Effector memory CD8-positive, alpha-beta T cell (primary cell): ENCODE data around the gene CITED4.

Experiments
- ATAC-seq: fragments of 150-1000 bp; cut with Tn5 transposase; replicated peaks from 2 replicates; pipeline ENCODE4 v1.10.0; 2021; ENCODE audit warnings: mild to moderate bottlenecking, moderate library complexity
- DNase-seq, 3 experiments: peaks; one replicate each; pipeline ENCODE4 v3.0.0; 2021
- H3K27ac Mint-ChIP-seq, 2 donors: one replicate each; pipeline ENCODE4 v1.8.0; 2022; ENCODE audit warnings: mild to moderate bottlenecking in 2 of 2, mixed read lengths in 2 of 2, moderate library complexity in 2 of 2
- H3K27me3 Mint-ChIP-seq, 2 donors: one replicate each; pipeline ENCODE4 v1.8.0; 2022; ENCODE audit warnings: mixed read lengths in 2 of 2
- H3K36me3 Mint-ChIP-seq: one replicate; pipeline ENCODE4 v1.8.0; 2022; ENCODE audit warnings: mild to moderate bottlenecking, moderate library complexity, mixed read lengths; ENCODE audit not compliant: insufficient read depth
- H3K4me1 Mint-ChIP-seq, 2 donors: one replicate each; pipeline ENCODE4 v1.8.0; 2022; ENCODE audit warnings: low read depth in 2 of 2, mixed read lengths in 2 of 2
- H3K4me3 Mint-ChIP-seq, 2 donors: one replicate each; pipeline ENCODE4 v1.8.0; 2022; ENCODE audit warnings: mild to moderate bottlenecking in 2 of 2, mixed read lengths in 2 of 2, moderate library complexity in 2 of 2
- H3K9me3 Mint-ChIP-seq, 2 donors: one replicate each; pipeline ENCODE4 v1.8.0; 2022; ENCODE audit warnings: mixed read lengths in 2 of 2

CITED4 gene

GRCh38 chr1:40842691-40843090 is 19.5 kb downstream of the CITED4 start:
- no peaks in the 10 kb centered on the region for H3K36me3 Mint-ChIP-seq
- no peaks in the 10 kb centered on the region for H3K9me3 Mint-ChIP-seq
- H3K4me3 Mint-ChIP-seq = no peak overlapping the region
- DNase-seq (no peak), ATAC-seq (no peak)
- H3K4me1 Mint-ChIP-seq = peaks cover 11 to 13% of the 10 kb centered on the region in 2 donors
- no peak overlapping the region for H3K27ac Mint-ChIP-seq
- no peaks in the 10 kb centered on the region for H3K27me3 Mint-ChIP-seq

- no peak for DNase-seq
- Mint-ChIP-seq H3K4me3 (no peak overlapping the region), H3K4me1 (peaks cover 11 to 13% of the 10 kb centered on the region in 2 donors), H3K9me3 (no peaks in the 10 kb centered on the region), H3K36me3 (no peaks in the 10 kb centered on the region), H3K27me3 (no peaks in the 10 kb centered on the region), H3K27ac (no peak overlapping the region)
- no peak for ATAC-seq
These were observed 20.0 kb downstream of the CITED4 start for GRCh38 chr1:40842207-40842606.

- H3K36me3 Mint-ChIP-seq = no peaks in the 10 kb centered on the region
- no peak overlapping the region for H3K27ac Mint-ChIP-seq
- no peaks in the 10 kb centered on the region for H3K27me3 Mint-ChIP-seq
- ATAC-seq = no peak
- H3K4me1 Mint-ChIP-seq = peaks cover 11 to 13% of the 10 kb centered on the region in 2 donors
- H3K4me3 Mint-ChIP-seq = no peak overlapping the region
- DNase-seq = no peak
- H3K9me3 Mint-ChIP-seq = no peaks in the 10 kb centered on the region
These were observed 20.6 kb downstream of the CITED4 start for GRCh38 chr1:40841602-40842001.

GRCh38 chr1:40840526-40841323 is 21.4 kb downstream of the CITED4 start:
- Mint-ChIP-seq H3K4me3 (no peak overlapping the region), H3K9me3 (no peaks in the 10 kb centered on the region), H3K27ac (no peak overlapping the region), H3K4me1 (peaks cover 11 to 13% of the 10 kb centered on the region in 2 donors), H3K36me3 (no peaks in the 10 kb centered on the region), H3K27me3 (no peaks in the 10 kb centered on the region)
- DNase-seq (no peak), ATAC-seq (peak; percentile 73)

- no peak for ATAC-seq
- Mint-ChIP-seq H3K36me3 (no peaks in the 10 kb centered on the region), H3K4me1 (peaks cover 8 to 13% of the 10 kb centered on the region in 2 donors)
These were observed 22.2 kb downstream of the CITED4 start for GRCh38 chr1:40839943-40840335.

GRCh38 chr1:40838980-40839942 is 22.9 kb downstream of the CITED4 start:
- Mint-ChIP-seq H3K9me3 (no peaks in the 10 kb centered on the region), H3K4me3 (no peak overlapping the region), H3K27ac (no peak overlapping the region), H3K27me3 (no peaks in the 10 kb centered on the region), H3K36me3 (no peaks in the 10 kb centered on the region), H3K4me1 (peaks cover 5 to 13% of the 10 kb centered on the region in 2 donors)
- no peak for DNase-seq
- ATAC-seq = no peak

More at GRCh38 chr1:40839943-40840335, 22.2 kb downstream of the CITED4 start:
- DNase-seq = no peak
- Mint-ChIP-seq H3K4me3 (no peak overlapping the region), H3K27me3 (no peaks in the 10 kb centered on the region), H3K9me3 (no peaks in the 10 kb centered on the region), H3K27ac (no peak overlapping the region)

GRCh38 chr1:40838045-40838979 is 23.9 kb downstream of the CITED4 start:
- DNase-seq (no peak), ATAC-seq (no peak)
- H3K4me3 Mint-ChIP-seq = no peak overlapping the region
- no peaks in the 10 kb centered on the region for H3K9me3 Mint-ChIP-seq
- H3K36me3 Mint-ChIP-seq = no peaks in the 10 kb centered on the region
- H3K4me1 Mint-ChIP-seq = peaks cover 5 to 13% of the 10 kb centered on the region in 2 donors
- no peak overlapping the region for H3K27ac Mint-ChIP-seq
- H3K27me3 Mint-ChIP-seq = no peaks in the 10 kb centered on the region

- Mint-ChIP-seq H3K4me3 (no peak overlapping the region), H3K9me3 (no peaks in the 10 kb centered on the region), H3K27ac (no peak overlapping the region), H3K4me1 (peaks cover 5 to 13% of the 10 kb centered on the region in 2 donors), H3K27me3 (no peaks in the 10 kb centered on the region), H3K36me3 (no peaks in the 10 kb centered on the region)
- no peak for ATAC-seq
- no peak for DNase-seq
These were observed 24.6 kb downstream of the CITED4 start for GRCh38 chr1:40837601-40838000.

- no peak overlapping the region for H3K4me3 Mint-ChIP-seq
- no peaks in the 10 kb centered on the region for H3K36me3 Mint-ChIP-seq
These were observed 25.9 kb downstream of the CITED4 start for GRCh38 chr1:40836283-40836682.

GRCh38 chr1:40834968-40835545 is 27.1 kb downstream of the CITED4 start:
- Mint-ChIP-seq H3K9me3 (no peaks in the 10 kb centered on the region), H3K36me3 (no peaks in the 10 kb centered on the region), H3K27ac (no peak overlapping the region), H3K27me3 (no peaks in the 10 kb centered on the region), H3K4me1 (no peaks in the 10 kb centered on the region), H3K4me3 (no peak overlapping the region)
- no peak for ATAC-seq
- no peak for DNase-seq

More at GRCh38 chr1:40836283-40836682, 25.9 kb downstream of the CITED4 start:
- Mint-ChIP-seq H3K27ac (no peak overlapping the region), H3K4me1 (peaks cover 5 to 11% of the 10 kb centered on the region in 2 donors), H3K9me3 (no peaks in the 10 kb centered on the region), H3K27me3 (no peaks in the 10 kb centered on the region)
- no peak for ATAC-seq
- no peak for DNase-seq

- no peak for ATAC-seq
- H3K36me3 Mint-ChIP-seq = no peaks in the 10 kb centered on the region
- H3K27me3 Mint-ChIP-seq = no peaks in the 10 kb centered on the region
- no peaks in the 10 kb centered on the region for H3K9me3 Mint-ChIP-seq
- H3K4me1 Mint-ChIP-seq = no peaks in the 10 kb centered on the region
- no peak overlapping the region for H3K4me3 Mint-ChIP-seq
- DNase-seq = no peak
- H3K27ac Mint-ChIP-seq = no peak overlapping the region
These were observed 28.2 kb downstream of the CITED4 start for GRCh38 chr1:40833979-40834378.

GRCh38 chr1:40831001-40831732 is 31.0 kb downstream of the CITED4 start:
- no peak overlapping the region for H3K4me3 Mint-ChIP-seq
- no peak for DNase-seq
- peaks cover 5 to 8% of the 10 kb centered on the region in 2 donors for H3K4me1 Mint-ChIP-seq
- no peak for ATAC-seq
- H3K9me3 Mint-ChIP-seq = no peaks in the 10 kb centered on the region
- H3K27ac Mint-ChIP-seq = no peak overlapping the region
- no peaks in the 10 kb centered on the region for H3K27me3 Mint-ChIP-seq
- H3K36me3 Mint-ChIP-seq = no peaks in the 10 kb centered on the region
